A204.1 (cell line): Measurements from ENCODE around the gene NR1D2.
A peak's percentile ranks its signal among the peaks of the same experiment; 100 is the strongest.
"Not testable (repeated sequence)": the region's sequence is repeated elsewhere in the genome, so short reads cannot be mapped to it uniquely, and the experiment has no call there.

Experiments
- FAIRE-seq: peaks from 2 replicates; lab custom pipeline; 2012; peaks lifted over from hg19 to GRCh38; lab: Jason Lieb, UNC

The NR1D2 gene

DNA sequence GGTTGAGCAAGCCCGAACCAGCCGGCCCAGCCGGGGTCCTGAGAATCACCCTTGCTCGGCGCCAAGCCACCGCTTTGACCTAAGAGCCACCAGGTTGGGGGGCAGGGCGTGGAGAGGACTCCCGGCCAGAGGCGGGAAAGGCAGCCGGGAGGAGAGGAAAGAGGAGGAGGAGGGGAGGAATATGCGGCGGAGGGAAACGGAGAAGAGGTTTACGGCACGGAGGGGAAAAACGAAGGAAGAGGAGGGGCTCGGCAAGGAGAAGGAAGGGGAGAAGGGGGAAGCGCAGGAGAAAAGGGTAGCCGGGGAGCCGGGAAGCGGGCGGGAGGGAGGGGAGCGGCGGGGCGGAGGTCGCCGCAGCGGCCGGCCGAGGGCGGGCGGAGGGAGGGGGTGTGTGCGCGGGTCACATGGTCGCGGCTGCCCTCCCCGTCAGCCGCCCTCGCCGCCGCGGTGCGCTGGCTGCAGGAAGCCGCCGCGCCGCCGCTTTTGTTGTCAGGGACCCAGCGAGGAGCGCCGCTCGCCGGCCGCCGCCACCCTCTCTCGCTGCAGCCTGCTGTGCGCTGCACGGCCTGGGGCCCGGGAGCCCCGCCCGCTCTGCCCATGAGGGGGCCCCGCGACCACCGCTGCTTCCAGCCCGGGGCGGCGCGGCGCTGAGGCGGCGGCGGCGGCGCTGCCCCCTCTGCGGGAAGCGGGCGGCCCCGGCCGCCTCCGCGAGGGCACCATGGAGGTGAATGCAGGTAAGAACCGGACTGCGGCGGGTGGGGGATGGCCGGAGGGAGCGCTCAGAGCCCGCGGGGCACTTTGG is at the start of gene NR1D2:
TSS of gene NR1D2 (plus strand) at position 426 of the 802 bp plus-strand sequence. CDS start at position 719, 293 bp downstream.
- no peak for FAIRE-seq

DNA sequence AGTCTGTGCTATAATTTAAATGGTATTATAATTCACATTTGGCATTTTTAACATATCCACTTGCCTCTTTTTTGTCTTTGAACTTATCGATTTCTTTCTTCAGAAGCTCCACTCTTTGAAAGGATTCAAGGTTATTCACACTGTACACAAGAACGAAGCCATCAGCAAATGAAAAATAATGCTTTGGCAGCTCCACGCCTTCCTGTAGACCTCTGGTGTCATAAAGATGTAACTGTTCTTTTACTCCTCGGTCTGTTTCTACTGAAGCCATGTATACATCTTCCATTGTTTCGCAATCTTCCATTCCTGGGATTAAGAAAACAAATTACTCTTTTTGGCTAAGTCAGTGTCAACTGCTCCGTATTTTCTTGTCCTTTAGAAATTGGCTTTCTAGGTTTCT is 44.3 kb upstream of the NR1D2 start:
- FAIRE-seq = no peak

DNA sequence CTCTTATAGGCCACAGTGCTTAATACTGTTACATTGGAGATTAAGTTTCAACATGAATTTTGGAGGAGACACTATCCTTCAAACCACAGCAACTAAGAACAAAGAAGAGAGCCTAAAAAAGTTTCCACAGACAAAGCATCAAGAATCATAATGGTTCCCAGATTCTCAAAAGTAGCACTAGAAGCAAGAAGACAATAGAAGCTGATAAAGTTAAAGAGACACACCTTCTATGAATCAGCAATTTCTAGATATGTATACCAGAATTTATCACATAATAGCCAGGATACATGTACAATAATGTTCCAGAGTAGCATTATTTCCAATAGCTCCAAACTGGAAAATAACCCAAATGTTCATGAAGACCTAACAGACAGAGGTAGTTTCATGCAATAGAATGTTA is 40.5 kb upstream of the NR1D2 start:
- FAIRE-seq = no peak

DNA sequence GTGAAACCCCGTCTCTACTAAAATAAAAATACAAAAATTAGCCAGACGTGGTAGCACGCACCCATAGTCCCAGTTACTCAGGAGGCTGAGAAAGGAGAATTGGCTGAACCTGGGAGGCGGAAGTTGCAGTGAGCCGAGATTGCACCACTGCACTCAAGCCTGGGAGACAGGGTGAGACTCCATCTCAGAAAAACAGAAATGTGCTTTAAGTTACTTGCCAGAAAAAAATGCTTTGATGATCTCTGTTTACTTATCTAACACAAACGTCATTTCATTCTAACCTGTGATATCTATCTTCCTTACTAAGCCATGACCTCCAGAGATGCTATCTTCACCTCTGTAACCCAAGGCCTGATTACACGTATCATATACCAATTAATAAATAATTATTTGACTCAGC is 35.7 kb upstream of the NR1D2 start:
- no peak for FAIRE-seq

DNA sequence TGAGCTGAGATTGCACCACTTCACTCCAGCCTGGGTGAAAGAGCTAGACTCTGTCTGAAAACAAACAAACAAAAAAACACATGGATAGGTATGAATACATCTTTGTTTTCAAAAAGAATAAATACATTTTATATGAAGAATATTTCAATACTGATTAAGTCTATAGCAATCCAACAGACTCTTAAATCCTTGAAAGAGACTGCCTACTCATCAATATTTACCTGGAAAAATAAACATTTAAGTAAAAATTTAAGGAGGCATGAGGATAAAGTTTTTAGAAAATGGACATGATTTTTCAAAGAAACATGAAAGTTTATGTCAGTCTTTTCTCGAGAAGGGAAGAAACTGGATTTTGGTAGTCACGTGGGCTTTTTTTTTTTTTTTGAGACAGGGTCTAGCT is 33.7 kb upstream of the NR1D2 start:
- no peak for FAIRE-seq

DNA sequence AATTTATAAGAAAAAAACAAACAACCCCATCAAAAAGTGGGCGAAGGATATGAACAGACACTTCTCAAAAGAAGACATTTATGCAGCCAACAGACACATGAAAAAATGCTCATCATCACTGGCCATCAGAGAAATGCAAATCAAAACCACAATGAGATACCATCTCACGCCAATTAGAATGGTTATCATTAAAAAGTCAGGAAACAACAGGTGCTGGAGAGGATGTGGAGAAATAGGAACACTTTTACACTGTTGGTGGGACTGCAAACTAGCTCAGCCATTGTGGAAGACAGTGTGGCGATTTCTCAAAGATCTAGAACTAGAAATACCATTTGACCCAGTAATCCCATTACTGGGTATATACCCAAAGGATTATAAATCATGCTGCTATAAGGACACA is 32.8 kb upstream of the NR1D2 start:
- not testable (repeated sequence) for FAIRE-seq

DNA sequence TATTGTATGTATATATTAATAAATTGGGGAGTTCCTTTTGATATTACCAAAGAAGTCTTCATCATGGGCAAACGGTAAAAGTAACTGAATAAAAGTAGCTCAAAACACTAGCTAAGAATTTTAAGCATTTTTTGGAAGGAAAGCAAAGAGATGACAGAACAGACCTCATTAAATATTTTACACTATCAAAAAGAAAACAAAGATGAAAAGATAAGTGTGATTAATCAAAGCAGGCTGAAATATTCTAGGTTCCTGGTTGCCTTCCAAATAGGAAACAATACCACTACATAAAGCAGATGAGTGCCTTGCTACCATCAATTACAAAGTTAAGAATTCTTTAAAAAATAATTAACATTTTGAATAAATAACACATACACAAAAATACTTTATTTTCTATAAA is 31.9 kb upstream of the NR1D2 start:
- FAIRE-seq = no peak

DNA sequence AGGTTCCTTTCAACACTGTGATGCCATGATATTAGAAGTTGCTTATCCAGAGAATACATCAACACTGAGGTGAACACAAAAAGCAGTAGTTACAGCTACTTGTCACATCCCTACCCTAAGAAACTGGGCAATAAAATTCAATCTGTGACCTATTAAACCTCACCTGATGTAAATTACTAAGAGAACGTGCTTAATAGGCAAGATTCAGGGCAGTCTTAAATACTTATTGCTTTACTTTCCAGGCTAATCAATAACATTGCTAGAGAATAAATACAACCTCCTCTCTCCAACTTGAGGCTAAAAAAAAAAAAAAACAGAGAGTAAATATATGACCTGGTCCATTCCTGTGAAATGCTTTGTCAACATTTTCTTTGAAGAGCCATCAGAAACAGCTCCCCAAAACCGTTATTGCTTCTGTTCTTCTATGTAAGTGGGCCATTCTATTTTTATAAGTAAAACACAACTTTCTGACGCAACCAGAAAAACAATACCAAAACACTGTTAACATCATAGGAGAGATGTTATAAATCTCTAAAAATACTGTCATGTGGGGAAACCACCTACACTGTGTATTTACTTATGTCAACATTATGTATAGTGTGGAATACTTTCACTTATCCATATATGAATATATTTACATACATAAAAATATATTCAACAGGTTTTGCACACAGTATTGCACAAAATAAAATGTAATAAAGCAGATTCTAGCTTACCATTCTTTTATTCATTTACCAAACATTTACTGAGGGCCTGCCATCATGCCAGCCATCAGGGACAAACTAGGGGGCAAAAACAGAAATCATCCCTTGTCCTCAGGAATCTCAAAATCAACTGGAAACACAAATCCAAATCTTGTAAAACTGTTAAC is 31.0 kb upstream of the NR1D2 start:
- no peak for FAIRE-seq

DNA sequence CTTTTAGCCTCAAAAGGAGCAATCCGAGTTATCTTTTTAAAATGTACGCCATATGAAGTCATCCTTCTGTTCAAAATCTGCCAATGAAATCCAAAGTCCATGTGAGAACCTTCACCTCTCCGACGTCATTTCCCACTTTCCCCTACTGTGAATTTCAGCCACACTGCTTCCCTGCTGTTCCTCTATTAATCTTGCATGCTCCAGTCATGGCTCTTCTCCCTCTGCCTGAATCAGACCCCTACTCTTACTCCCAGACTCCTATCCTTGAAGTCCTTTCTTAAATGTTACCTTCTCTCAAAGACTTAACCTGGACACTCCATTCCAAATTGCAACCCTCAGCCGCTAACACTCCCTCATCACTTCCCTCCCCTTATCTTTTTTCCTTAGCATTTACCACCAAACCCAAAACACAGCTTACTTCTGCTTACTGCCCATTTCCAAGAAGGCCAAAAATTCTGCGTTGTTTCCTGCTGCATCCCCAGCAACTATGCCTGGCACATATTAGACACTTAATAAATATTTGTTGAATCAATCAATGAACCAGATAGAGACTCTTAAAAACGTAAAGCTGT is 29.5 kb upstream of the NR1D2 start:
- no peak for FAIRE-seq

DNA sequence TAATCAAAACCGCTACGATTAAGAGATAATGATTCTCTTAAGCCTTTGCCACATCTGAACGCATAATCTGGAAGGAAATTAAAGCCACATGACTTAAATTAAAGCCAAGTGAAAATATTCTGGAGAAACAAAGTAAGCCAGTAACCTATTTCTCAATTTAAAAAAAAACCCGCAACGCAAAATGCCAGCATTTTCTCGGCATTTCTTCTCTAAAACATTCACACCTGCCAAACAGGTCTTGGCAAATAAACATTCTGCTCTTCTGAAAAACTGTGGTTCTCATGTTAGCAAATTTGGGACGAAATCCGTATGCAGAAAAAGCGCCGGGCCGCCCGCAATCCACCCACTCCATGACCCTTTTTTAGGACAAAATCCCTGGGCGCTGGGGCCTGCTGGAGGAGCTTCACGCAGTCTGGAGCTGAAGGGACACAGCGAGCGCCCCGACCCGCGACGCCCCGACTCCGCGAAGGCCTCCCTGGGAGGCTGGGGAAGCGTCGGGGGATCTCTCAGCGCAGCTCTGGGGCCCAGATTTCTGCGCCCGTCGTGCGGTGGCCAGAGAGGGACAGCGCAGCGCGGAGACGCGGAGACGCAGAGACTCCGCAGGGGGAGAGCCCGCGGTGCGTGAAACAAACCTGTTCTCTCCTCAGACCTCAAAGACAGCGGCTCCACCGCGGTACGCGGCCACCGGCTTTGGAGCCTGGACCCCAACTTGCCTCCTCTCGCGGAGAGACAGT is 28.8 kb upstream of the NR1D2 start:
- FAIRE-seq = no peak

DNA sequence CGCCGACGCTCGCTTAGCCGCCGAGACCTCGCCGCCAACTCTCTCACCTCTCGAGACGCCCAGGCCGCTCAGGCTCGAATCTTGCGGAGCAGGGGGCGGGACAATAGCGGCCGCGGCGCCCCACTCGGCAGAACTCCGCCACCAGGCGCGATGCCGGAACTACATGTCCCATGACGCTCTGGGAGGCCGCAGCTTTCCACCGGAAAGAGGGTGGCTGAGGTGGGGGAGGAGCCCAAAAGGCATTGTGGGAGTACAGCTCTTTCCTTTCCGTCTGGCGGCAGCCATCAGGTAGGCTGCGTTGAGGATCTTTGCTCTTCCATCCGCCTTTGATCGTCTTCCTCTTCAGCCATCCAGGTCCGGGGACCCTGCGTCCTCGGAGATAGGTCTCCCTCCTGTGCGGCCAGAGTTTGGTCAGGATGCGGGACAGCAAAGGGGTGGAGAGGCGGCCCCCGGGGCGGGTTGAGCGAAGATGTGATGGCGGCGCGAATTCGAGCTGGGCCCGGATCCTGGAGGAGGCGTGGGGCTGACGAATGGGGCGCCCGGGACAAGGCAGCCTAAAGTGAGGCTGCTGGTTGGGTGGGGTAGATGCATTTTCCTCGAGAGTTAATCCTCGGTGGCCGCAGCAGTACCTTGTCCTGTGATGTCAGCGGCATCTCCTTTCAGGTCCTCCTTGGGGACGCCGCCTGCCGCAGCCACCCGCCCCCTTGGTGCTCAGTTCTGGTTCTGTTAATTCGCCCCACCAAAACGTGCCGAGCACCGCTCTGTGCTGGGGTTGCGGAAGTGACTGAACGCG is 28.0 kb upstream of the NR1D2 start, which contains the start of the genes NKIRAS1 and RPL15:
TSS of gene NKIRAS1 (minus strand) at position 105 of the 793 bp plus-strand sequence. CDS start 6,086 bp downstream, outside the sequence.
TSS of gene RPL15 (plus strand) at position 247 of the 793 bp plus-strand sequence. CDS start 728 bp downstream, outside the sequence.
- peak; percentile 68 for FAIRE-seq

DNA sequence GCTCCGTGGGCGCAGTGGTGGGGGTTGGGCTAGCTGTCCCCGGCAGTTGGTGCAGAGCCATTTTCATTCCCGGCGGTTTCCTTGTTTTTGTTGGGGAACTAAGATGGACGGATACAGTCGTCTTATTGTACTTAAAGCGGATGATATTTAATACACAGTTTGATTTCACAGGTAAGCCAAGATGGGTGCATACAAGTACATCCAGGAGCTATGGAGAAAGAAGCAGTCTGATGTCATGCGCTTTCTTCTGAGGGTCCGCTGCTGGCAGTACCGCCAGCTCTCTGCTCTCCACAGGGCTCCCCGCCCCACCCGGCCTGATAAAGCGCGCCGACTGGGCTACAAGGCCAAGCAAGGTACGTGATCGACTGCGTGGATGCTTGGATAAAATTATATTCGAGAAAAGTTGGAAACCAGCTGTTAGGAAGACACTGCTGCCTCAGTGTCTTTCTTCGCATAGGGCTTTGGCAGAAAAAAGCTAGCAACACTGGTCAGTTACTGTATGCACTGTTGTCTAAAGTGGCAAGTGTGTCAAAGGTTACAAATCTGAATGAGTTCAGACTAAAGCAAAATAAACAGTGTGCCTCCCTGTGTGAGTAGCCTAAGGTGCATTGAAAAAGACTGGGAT is 27.3 kb upstream of the NR1D2 start:
- not testable (repeated sequence) for FAIRE-seq

DNA sequence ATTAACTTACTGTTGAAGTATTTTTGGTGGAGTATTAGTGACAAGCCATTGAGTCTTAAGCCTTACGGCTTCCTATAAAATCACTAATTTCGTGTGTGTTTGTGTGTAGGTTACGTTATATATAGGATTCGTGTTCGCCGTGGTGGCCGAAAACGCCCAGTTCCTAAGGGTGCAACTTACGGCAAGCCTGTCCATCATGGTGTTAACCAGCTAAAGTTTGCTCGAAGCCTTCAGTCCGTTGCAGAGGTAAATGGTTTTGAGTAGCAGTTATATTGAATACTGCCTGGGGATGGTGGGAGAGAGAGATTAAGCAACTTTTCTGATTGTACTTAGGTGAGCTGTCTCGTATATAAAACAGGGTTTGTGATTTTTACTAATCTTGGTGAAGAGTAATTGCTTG is 26.8 kb upstream of the NR1D2 start:
- FAIRE-seq = not testable (repeated sequence)

DNA sequence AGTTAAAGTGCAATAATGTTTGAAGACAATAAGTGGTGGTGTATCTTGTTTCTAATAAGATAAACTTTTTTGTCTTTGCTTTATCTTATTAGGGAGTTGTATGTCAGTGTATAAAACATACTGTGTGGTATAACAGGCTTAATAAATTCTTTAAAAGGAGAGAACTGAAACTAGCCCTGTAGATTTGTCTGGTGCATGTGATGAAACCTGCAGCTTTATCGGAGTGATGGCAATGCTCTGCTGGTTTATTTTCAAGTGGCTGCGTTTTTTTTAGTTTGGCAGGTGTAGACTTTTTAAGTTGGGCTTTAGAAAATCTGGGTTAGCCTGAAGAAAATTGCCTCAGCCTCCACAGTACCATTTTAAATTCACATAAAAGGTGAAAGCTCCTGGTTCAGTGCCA is 25.5 kb upstream of the NR1D2 start:
- FAIRE-seq = no peak

DNA sequence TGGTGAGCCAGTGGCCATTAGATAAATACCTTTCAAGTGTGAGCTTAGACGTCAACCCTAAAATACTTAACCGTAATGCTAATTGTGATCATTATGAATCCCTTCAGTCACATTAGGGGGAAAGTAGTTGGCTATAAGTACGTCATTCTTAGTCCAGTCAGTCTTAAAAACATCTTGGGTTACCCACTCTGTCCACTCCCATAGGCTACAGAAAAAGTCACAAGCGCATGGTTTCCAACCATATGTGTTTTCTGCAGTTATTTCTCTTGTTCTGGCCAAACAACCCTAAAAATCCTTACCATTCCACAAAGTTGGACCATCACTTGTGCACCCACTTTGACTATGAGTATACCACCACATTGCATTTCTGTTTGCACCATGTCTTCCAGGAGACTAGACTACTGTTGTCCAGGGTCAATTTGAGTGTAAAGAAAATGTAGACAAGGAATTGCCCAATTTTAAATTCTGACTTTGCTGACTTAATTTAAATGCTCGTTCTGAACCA is 24.9 kb upstream of the NR1D2 start:
- no peak for FAIRE-seq

DNA sequence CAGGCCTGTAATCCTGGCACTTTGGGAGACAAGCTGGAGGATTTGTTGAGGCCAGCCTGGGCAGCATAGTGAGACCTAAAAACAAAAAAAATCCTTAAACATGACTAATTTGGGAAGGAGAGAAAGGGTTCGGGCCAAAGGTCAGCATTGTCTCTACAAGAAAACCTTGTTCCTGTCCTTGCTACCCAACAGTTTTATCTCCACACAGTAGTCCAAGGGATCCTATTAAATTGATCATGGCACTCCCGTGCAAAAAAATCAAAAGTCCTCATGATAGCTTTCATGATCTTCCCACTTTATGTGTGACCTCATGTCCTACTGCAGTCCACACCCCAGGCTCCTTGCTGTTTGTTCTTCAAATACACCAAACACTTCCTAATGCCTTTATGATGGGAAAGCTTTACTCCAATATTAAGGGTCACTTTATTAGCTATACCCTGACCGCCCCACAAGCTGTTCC is 24.0 kb upstream of the NR1D2 start:
- FAIRE-seq = no peak

DNA sequence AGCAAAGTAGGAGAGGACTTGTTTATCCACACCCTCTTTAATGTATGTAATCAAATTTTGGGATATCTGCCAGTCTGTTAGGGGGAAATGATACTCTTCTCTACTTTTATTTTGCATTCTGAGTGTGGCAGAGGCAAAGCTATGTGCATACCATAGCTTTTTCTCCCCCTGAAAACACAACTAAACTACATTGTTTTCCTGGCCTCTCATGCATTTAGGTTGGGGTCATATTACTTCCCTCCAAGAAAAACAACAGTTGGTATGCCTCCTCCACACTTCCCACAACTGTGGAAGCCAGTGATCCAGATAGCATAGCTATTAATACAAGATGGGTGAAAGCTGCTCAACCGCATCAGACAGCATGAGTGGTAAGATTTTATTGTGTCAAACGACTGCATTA is 21.3 kb upstream of the NR1D2 start:
- FAIRE-seq = no peak

DNA sequence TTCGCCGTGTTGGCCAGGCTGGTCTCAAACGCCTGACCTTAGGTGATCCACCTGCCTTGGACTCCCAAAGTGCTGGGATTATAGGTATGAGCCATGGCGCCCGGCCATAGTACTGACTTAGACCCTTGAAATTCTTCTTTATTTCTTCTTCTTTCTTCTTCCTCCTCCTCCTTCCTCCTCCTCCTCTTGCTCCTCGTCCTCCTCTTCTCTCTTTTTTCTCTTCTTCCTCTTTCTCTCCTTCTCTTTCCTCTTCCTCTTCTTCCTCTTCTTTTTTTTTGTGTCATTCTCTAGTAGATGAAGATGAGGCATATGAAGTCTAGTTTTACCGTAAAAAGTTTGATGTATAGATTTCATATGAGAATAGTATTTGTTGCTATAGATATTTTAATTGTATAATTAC is 18.8 kb upstream of the NR1D2 start:
- no peak for FAIRE-seq

DNA sequence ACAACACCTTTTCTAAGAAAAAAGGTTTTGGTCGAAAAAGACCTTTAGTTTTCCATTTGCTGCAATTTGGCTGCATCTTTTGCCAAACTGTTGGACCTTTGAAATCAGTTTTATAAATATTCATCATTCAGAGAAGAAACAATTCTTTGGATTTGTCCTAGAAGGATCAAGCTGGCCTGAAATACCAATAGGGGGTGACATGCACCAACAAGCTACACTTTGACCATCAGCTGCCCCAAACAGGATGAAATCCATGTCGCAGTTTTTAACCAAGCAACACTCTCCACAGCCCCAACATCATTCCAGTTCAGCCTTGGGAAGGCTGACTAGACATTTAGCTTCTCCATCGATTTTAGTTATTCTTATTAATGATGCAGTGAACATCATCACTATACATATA is 18.4 kb upstream of the NR1D2 start:
- no peak for FAIRE-seq

DNA sequence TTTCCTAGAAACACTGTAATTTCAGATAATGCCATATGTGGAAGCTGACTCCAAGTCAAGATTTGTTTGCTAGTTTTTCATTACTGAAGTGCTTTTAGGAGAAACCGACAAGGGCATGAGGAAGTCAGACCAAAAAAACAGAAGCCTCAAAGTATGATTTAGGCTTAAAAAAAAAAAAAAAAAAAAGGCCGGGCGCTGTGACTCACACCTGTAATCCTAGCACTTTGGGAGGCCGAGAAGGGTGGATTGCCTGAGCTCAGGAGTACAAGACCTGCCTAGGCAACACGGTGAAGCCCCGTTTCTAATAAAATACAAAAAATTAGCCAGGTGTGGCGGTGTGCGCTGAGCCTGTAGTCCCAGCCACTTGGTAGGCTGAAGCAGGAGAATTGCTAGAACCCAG is 16.6 kb upstream of the NR1D2 start:
- FAIRE-seq = no peak

DNA sequence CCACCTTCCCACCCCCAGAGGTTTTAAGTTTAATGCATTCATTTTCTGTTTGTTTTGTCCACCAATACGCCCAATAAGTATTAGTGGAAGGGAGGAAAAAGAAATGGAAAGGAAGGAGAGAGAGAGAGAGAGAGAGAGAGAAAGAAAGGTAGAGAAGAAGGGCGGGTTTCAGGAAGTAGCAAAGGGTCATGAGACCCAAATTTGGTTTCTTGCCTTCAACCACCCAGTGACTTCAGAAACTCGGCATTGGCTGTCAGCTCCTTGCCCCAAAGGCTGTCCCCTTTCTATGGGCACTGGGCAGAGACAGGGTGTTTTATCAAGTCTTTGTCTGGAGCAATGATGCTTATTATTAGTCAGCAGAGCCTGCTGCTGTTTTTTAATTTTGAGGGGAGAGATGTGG is 13.5 kb upstream of the NR1D2 start:
- FAIRE-seq = no peak
